A549 treated with Hydrocortisone at 1 μM for 4 hours (cell line): Measurements from ENCODE around the gene CASQ2. TPM values are rescaled to one million over a fixed set of nuclear protein-coding genes. Genes with fewer than 3 reads are reported as not detected.

Source experiments
- total RNA-seq: library from RNA; stranded (reverse); fragments of 200-300 nt; extraction: Qiagen RNA extraction; gene quantifications from 5 replicates; pipeline ENCODE4 v1.2.3, GENCODE V29; 2022

Gene CASQ2
- not detected in 5 replicates for total RNA-seq

DNA sequence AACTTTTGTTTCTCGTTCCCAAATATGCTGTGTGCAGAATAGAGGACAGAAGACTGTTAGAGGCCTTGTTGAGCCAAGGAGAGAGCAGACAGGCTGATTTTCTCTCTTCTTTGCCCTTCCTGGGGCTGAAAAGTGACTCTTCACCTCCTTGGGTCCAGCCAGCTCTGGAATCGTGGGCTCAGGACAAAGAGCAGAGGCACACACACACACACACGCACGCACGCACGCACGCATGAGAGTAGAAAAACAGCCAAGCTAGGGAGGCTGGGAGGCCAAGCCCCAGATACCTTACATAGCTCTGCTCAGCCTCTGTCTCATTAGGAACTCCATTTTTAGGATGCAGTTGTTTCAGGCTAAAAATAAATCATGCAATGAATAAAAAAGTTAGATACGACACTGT is at the start of gene CASQ2:
Gene CASQ2, minus strand, starts transcription at position 166 of the 400 bp plus-strand sequence. CDS start 173 bp downstream, outside the sequence.

Other genes starting within 250 kb of the CASQ2 start
- 15.9 to 23.6 TPM (median 20.4 TPM) in 5 replicates for gene VANGL1, start 126.7 kb downstream of the CASQ2 start, total RNA-seq
- not detected in 5 replicates for gene NHLH2, start 72.4 kb upstream of the CASQ2 start, total RNA-seq
- 0.57 to 1.0 TPM (median 0.71 TPM) in 5 replicates for gene SLC22A15, start 207.8 kb upstream of the CASQ2 start, total RNA-seq